IgD-negative memory B cell (primary cell): ENCODE results near the gene TARBP2. TPM values are rescaled to one million over a fixed set of nuclear protein-coding genes. Genes with fewer than 3 reads are reported as not detected.

ENCODE experiments used
- H3K27ac Mint-ChIP-seq, 3 donors: one replicate each; pipeline ENCODE4 v1.8.0; 2020 to 2022; ENCODE audit warnings: mild to moderate bottlenecking in 3 of 3, mixed read lengths in 3 of 3, moderate library complexity in 1 of 3
- H3K27me3 Mint-ChIP-seq: one replicate; pipeline ENCODE4 v1.8.0; 2021; ENCODE audit warnings: mixed read lengths
- H3K36me3 Mint-ChIP-seq: one replicate; pipeline ENCODE4 v1.8.0; 2020; ENCODE audit warnings: mild to moderate bottlenecking, mixed read lengths
- H3K4me1 Mint-ChIP-seq, 3 donors: one replicate each; pipeline ENCODE4 v1.8.0; 2020 to 2022; ENCODE audit warnings: mixed read lengths in 3 of 3, mild to moderate bottlenecking in 1 of 3
- H3K4me3 Mint-ChIP-seq, 4 donors: one replicate each; pipeline ENCODE4 v1.8.0; 2020 to 2022; ENCODE audit warnings: mild to moderate bottlenecking in 4 of 4, mixed read lengths in 4 of 4, moderate library complexity in 3 of 4
- H3K9me3 Mint-ChIP-seq, 3 donors: one replicate each; pipeline ENCODE4 v1.8.0; 2020 to 2021; ENCODE audit warnings: mixed read lengths in 3 of 3, mild to moderate bottlenecking in 1 of 3
- polyA plus RNA-seq: library from polyadenylated mRNA; unstranded; fragments of 300-500 nt; fragmentation: Illumina TruSeq; gene quantifications from one replicate; pipeline ENCODE4 v1.2.3, GENCODE V29; 2021

TARBP2 gene
- 20.8 TPM for polyA plus RNA-seq

GRCh38 chr12:53500776-53501614 lies at the start of gene TARBP2:
TSS of gene TARBP2 (plus strand) at chr12:53501283. CDS start at chr12:53501409, 126 bp downstream.
- H3K4me3 Mint-ChIP-seq = peak within 1 kb of the TSS; percentile 91 to 99 (median 94)
- peak within 1 kb of the TSS; percentile 95 to 99 (median 98) for H3K27ac Mint-ChIP-seq

GRCh38 chr12:53451661-53452158 lies 49.4 kb upstream of the TARBP2 start, which contains the start of gene PCBP2:
TSS of gene PCBP2 (plus strand) at chr12:53452102. CDS start at chr12:53454801, 2,699 bp downstream.
- peak within 1 kb of the TSS; percentile 33 to 99 (median 98) for H3K4me3 Mint-ChIP-seq
- no peaks in the 10 kb centered on the region for H3K27me3 Mint-ChIP-seq
- H3K36me3 Mint-ChIP-seq = peaks cover 9% of the 10 kb centered on the region
- H3K4me1 Mint-ChIP-seq = peaks cover 22 to 30% (median 22%) of the 10 kb centered on the region in 3 donors
- no peaks in the 10 kb centered on the region for H3K9me3 Mint-ChIP-seq
- H3K27ac Mint-ChIP-seq = peak within 1 kb of the TSS; percentile 16 to 98 (median 95)

More at GRCh38 chr12:53500776-53501614, at the start of gene TARBP2:
- Mint-ChIP-seq H3K9me3 (no peaks in the 10 kb centered on the region), H3K4me1 (peaks cover 5 to 18% (median 18%) of the 10 kb centered on the region in 3 donors), H3K36me3 (no peaks in the 10 kb centered on the region), H3K27me3 (no peaks in the 10 kb centered on the region)

DNA sequence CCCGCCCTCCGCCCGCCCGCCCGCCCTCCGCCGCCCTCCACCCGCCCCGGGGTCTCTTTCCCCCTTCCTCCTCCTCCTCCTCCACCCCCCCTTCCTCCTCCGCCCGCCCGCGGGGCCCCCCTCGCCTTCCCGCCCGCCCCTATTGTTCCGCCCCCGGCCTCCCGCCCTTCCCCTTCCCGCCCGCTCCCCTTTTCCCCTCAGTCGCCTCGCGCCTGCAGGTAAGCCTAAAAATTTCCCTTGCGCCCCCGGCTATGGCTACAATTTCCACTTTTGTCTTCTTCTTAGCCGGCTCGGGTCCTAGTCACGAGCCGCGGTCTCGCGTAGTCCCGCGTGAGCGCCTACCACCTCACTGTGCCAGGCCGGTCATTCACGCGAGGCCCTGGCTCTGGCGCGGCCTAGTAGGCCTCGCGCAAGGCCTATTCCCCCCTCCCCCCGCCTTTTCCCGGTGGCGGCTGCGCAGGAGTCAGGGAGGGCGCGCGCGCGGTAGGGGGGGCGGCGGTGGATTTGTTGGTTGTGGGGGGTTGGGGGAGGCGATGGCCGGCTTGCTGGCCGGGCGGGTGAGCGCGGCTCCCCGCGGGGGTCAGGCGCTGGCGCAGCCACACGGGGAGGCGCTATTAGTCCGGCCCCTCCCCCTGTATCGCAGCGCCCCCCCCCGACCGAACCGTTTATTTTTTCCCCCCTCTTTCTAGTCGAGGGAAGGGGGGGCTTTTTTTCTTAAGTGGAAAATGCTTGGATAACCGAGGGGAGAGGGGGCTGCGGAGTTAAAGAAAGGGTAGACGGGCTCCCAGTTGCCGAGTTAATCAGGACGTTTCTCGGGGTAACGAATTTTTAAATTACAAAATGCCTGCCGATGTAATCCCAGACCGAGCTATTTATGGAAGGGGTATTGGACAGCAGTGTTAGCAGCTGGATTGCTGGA lies 48.7 kb upstream of the TARBP2 start:
- Mint-ChIP-seq H3K27ac (peak overlapping the region; percentile 16 to 98 (median 95)), H3K4me3 (peak overlapping the region; percentile 33 to 99 (median 98)), H3K9me3 (no peaks in the 10 kb centered on the region), H3K27me3 (no peaks in the 10 kb centered on the region), H3K4me1 (peaks cover 22 to 30% (median 22%) of the 10 kb centered on the region in 3 donors), H3K36me3 (peaks cover 9% of the 10 kb centered on the region)

- Mint-ChIP-seq H3K27me3 (no peaks in the 10 kb centered on the region), H3K4me1 (peaks cover 19 to 28% (median 22%) of the 10 kb centered on the region in 3 donors), H3K36me3 (peaks cover 6% of the 10 kb centered on the region), H3K27ac (peak overlapping the region; percentile 16 to 95 (median 92)), H3K4me3 (peak overlapping the region; percentile 33 to 99 (median 98)), H3K9me3 (no peaks in the 10 kb centered on the region)
Measured at GRCh38 chr12:53453953-53454640, 47.0 kb upstream of the TARBP2 start.

DNA sequence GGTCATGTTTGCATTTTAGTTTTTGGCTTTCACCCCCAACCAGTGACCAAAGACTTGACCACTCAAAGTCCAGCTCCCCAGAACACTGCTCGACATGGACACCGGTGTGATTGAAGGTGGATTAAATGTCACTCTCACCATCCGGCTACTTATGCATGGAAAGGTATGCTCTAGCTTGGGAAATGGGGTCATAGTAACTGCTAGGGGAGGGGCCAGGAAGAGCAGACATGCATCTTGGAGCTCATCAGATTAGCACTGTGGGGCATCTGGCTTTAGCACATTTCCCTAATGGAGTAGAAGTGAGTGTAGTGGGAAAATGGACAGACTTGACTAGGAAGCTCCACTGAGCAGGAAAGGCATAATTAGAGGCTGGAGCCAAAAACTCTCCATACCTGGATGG lies 46.4 kb upstream of the TARBP2 start:
- peak overlapping the region in 3 of 4 donors; percentile 33 to 76 (median 63) for H3K4me3 Mint-ChIP-seq
- peaks cover 19 to 28% (median 22%) of the 10 kb centered on the region in 3 donors for H3K4me1 Mint-ChIP-seq
- no peaks in the 10 kb centered on the region for H3K9me3 Mint-ChIP-seq
- peaks cover 6% of the 10 kb centered on the region for H3K36me3 Mint-ChIP-seq
- H3K27me3 Mint-ChIP-seq = no peaks in the 10 kb centered on the region
- H3K27ac Mint-ChIP-seq = peak overlapping the region in 2 of 3 donors; percentile 16 to 95

- peak overlapping the region in 1 of 4 donors; percentile 69 for H3K4me3 Mint-ChIP-seq
- peaks cover 6% of the 10 kb centered on the region for H3K36me3 Mint-ChIP-seq
- H3K9me3 Mint-ChIP-seq = no peaks in the 10 kb centered on the region
- H3K4me1 Mint-ChIP-seq = peaks cover 16 to 24% (median 22%) of the 10 kb centered on the region in 3 donors
- no peaks in the 10 kb centered on the region for H3K27me3 Mint-ChIP-seq
- no peak overlapping the region for H3K27ac Mint-ChIP-seq
Measured at GRCh38 chr12:53456654-53457366, 44.3 kb upstream of the TARBP2 start.

- H3K9me3 Mint-ChIP-seq = no peaks in the 10 kb centered on the region
- no peaks in the 10 kb centered on the region for H3K27me3 Mint-ChIP-seq
- H3K4me1 Mint-ChIP-seq = peaks cover 7 to 22% (median 10%) of the 10 kb centered on the region in 3 donors
- no peak overlapping the region for H3K27ac Mint-ChIP-seq
- H3K36me3 Mint-ChIP-seq = peaks cover 4% of the 10 kb centered on the region
- H3K4me3 Mint-ChIP-seq = no peak overlapping the region
Measured at GRCh38 chr12:53459097-53459496, 42.0 kb upstream of the TARBP2 start.

DNA sequence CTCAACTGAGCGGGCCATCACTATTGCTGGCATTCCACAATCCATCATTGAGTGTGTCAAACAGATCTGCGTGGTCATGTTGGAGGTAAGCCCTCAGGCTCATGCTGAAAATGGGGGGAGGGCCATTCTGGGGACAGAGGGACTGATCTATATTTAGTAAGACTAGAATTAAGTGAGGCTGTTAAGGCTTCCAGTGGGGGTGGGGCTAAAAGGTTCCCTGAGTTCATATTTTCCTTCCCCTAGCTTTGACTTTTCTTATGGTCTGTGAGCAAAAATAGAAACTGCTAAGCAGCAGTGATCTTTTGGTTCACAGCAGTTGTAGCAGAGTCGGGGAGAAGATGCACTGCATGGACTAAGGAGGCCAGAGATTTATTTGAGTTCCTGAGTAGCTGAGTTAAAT lies 40.0 kb upstream of the TARBP2 start:
- Mint-ChIP-seq H3K36me3 (no peaks in the 10 kb centered on the region), H3K9me3 (no peaks in the 10 kb centered on the region), H3K4me1 (peaks cover 0 to 15% (median 3%) of the 10 kb centered on the region in 3 donors), H3K4me3 (peak overlapping the region in 1 of 4 donors; percentile 34), H3K27me3 (no peaks in the 10 kb centered on the region), H3K27ac (peak overlapping the region in 2 of 3 donors; percentile 46 to 67)

- no peaks in the 10 kb centered on the region for H3K27me3 Mint-ChIP-seq
- H3K36me3 Mint-ChIP-seq = peaks cover 2% of the 10 kb centered on the region
- H3K4me1 Mint-ChIP-seq = peaks cover 0 to 15% (median 3%) of the 10 kb centered on the region in 3 donors
- no peak overlapping the region for H3K4me3 Mint-ChIP-seq
- no peaks in the 10 kb centered on the region for H3K9me3 Mint-ChIP-seq
- no peak overlapping the region for H3K27ac Mint-ChIP-seq
Measured at GRCh38 chr12:53461591-53461990, 39.5 kb upstream of the TARBP2 start.

GRCh38 chr12:53462935-53463334 lies 38.1 kb upstream of the TARBP2 start:
- Mint-ChIP-seq H3K27me3 (no peaks in the 10 kb centered on the region), H3K36me3 (peaks cover 2% of the 10 kb centered on the region), H3K27ac (no peak overlapping the region), H3K4me1 (peaks cover 0 to 15% (median 3%) of the 10 kb centered on the region in 3 donors), H3K9me3 (no peaks in the 10 kb centered on the region), H3K4me3 (no peak overlapping the region)

DNA sequence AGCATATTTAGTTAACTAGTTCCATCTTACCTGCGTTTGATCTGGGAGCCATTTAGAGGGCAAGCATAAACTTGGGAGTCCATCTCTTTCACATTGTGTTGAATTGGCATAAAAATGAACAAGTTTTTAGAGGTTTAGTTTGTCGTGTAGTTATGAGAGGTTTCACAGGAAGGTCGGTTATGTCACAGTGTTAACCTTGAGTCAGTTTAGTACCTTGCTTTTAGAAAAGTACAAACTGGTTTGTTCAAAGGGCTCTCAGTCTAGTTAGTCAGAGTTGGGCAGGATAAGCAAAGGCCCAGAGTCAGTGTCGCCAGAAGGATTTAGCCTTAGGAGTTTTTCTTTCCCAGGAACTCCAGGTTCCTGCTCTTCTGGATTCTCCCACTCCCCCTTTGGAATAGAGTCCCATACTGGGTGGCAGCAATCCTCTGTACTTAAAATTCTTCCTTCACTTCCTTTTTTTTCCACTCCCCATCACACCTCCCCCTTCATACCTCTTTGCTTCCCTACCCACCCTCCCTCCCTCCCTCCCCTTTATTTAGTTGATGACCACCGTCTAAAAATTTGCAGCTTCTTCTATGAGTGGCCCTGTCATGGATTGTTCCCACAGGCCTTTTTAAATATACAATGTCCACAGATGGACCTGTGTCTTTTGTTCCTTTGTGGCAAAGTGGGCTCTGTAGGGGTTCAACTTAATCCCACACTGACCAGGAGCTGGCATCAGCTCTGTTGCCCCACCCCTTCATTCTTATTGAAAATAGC lies 37.1 kb upstream of the TARBP2 start:
- peaks cover 0 to 15% (median 6%) of the 10 kb centered on the region in 3 donors for H3K4me1 Mint-ChIP-seq
- H3K27ac Mint-ChIP-seq = peak overlapping the region in 1 of 3 donors; percentile 56
- peaks cover 2% of the 10 kb centered on the region for H3K36me3 Mint-ChIP-seq
- H3K9me3 Mint-ChIP-seq = no peaks in the 10 kb centered on the region
- H3K4me3 Mint-ChIP-seq = no peak overlapping the region
- no peaks in the 10 kb centered on the region for H3K27me3 Mint-ChIP-seq

DNA sequence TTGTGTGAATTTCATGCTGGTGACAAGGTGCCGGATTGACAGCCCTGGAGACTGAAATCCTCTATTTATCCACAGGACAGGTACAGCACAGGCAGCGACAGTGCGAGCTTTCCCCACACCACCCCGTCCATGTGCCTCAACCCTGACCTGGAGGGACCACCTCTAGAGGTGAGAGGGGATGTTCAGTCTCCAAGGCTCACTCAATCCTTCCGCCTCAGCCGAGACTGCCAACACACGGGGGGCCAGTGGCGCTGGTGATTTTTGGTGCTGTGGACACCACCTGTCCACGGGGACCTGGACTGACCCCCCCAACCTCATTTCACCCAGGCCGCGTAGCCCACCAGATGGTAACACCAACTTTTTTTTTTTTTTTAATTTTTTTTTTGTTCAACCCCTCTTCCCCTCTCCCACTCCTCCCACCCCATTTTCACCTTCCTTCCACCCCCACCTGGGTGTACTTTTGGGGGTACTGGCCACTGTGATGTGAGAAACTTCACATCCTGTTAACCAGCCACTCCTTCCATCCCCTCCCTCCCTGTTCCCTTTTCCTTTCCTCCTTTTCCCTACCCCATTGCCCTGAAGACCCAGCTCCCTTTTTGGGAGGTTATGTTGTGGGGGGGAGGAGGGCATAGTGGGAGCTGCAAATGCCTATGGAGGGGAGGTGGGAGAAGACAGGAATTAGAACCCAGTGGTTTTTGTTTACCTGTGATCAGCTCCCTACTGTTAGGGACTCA lies 36.2 kb upstream of the TARBP2 start:
- Mint-ChIP-seq H3K27me3 (no peaks in the 10 kb centered on the region), H3K9me3 (no peaks in the 10 kb centered on the region), H3K27ac (peak overlapping the region in 1 of 3 donors; percentile 63), H3K4me3 (no peak overlapping the region), H3K4me1 (peaks cover 0 to 15% (median 6%) of the 10 kb centered on the region in 3 donors), H3K36me3 (peaks cover 2% of the 10 kb centered on the region)
